Inferior parietal cortex (tissue), 1 donor: ENCODE measurements around the gene EXOC4.
"Not testable (repeated sequence)": the region's sequence is repeated elsewhere in the genome, so short reads cannot be mapped to it uniquely, and the experiment has no call there.

Experiments used
- DNase-seq: peaks from one replicate; pipeline ENCODE4 v3.0.0-alpha.2; 2016; ENCODE audit errors: extremely low spot score

The EXOC4 gene

DNA sequence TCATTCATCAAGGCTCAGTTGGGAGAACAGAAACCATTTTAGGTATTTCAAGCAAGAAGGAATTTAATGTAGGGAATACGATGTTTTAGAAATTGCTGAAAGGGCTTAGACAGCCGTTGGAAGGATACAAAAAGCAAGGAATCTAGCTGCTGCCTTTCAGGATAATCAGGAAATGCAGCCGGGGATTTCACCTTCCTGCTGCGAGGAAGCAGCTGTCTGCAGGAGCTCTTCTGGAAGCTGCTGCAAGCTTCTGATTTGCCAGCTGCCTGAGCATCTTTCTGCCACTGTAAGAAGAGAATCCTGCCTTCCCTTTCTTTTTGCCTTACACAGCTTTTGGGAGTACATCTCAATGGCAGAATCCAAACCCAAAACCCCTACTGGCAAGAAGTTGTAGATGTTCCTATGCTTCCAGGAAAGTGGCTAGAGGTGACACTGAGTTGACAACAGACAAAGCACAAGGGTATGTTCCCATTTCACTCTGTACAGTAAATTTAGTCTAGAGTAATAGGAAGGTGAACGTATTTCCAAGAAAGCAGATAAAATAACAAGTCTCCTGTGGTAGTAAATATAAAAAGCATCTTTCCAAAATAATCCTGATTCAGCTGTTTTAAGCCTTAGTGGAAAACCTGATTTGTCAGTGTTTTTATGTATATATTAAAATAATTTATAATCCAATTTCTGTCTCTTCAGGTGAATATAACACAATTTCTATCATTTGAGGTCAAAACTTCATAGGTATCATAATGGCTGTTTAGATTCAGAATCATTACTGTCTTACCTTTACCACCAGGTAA is 725.8 kb downstream of the EXOC4 start:
- no peak for DNase-seq

GRCh38 chr7:133980804-133981203 is 727.9 kb downstream of the EXOC4 start:
- no peak for DNase-seq

GRCh38 chr7:133983685-133984419 is 731.0 kb downstream of the EXOC4 start:
- no peak for DNase-seq

GRCh38 chr7:133985300-133985699 is 732.4 kb downstream of the EXOC4 start:
- no peak for DNase-seq

GRCh38 chr7:133987582-133987981 is 734.7 kb downstream of the EXOC4 start:
- DNase-seq: no peak

GRCh38 chr7:133993547-133993946 is 740.7 kb downstream of the EXOC4 start:
- DNase-seq: no peak

- not testable (repeated sequence) for DNase-seq
Observed at GRCh38 chr7:133994100-133994499, 741.2 kb downstream of the EXOC4 start.

DNA sequence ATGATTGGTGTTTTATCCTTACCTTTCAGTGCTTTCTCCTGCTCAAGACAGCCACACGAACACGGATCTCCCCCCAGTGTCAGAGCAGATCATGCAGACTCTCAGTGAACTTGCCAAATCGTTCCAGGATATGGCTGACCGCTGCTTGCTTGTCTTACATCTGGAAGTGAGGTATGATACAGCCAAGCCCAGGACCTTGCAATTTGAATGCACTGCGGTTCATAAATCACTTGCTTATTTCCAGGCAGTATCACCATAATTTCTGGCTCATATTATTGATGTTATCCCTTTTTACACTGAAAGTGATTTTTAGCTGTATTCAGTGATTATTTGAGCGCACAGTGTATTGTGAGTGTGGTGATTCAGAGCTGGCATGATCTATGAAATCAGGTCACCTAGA is 744.6 kb downstream of the EXOC4 start:
- DNase-seq: no peak

DNA sequence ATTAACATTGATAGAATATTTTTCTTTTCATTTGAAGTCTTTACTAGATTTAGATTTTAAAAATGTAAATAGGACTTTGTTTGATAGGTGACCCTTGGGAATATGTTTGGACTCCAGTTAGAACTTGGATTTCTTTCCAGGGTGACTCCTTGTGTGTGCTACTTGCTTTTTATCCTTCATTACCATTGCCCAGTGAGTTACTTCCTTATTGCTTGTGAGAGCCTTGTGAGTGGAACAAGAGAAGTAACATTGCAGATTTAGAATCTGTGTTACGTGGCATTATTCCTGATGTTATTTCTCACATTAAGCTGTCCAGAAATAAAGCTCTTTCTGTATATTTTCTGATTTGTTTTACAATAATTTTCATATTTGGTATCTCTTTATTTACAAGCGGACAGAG is 746.3 kb downstream of the EXOC4 start:
- DNase-seq: no peak

GRCh38 chr7:134004829-134005505 is 752.1 kb downstream of the EXOC4 start:
- DNase-seq: no peak

DNA sequence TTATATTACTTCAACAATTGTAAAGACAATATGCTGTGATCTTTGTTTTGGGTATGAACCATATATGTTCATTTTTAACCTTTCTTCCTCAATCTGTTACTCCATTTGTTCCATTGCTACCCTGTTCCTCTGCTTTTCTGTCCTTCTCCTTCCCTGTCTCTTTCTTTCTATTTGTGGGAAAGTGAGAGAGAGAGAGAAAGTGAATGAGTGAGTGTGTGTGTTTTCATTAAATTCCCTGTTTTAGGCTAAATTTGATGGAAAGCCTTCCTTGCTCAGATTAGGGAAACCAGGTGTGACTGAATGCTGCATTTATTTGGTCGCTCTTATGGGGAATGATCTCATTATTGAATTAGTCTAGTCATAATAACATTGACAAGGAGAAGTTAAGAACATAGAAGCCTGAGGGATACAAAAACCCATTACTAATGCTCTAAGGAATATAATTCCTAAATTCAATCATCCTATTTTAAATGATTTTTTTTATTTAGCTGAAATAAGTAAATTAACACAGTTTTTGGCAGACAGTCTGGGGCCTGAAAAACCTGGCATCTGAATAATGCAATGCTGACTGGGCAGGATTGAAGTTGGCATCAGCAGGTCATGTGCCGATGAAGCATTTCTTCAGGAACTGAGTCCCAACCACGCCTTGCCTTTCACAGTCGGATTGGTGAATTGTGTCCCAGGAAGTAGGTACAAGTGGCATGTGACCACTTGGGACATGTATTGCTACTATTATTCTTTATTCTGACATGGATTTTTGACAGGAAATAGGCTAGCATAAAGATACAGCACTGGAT is 756.6 kb downstream of the EXOC4 start:
- DNase-seq: no peak

DNA sequence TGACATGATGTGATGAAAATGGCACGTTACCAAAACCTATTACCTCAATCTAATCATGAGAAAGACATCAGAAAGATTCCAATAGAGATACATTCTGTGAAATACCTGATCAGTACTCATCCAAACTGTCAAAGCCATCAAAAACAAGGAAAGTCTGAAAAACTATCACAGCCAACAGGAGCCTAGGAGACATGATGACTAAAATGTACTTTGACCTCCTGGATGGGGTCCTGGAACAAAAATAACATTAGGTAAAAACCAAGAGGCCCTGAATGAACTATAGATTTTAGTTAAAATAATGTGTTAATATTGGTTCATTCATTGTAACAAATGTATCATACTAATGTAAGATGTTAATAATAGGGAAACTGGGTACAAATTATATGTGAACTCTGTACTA is 760.4 kb downstream of the EXOC4 start:
- no peak for DNase-seq

- no peak for DNase-seq
Observed at GRCh38 chr7:134014935-134015334, 762.1 kb downstream of the EXOC4 start.

- peak; percentile 68 for DNase-seq
Observed at GRCh38 chr7:134016223-134016941, 763.5 kb downstream of the EXOC4 start.

- no peak for DNase-seq
Observed at GRCh38 chr7:134016942-134017303, 764.0 kb downstream of the EXOC4 start.

DNA sequence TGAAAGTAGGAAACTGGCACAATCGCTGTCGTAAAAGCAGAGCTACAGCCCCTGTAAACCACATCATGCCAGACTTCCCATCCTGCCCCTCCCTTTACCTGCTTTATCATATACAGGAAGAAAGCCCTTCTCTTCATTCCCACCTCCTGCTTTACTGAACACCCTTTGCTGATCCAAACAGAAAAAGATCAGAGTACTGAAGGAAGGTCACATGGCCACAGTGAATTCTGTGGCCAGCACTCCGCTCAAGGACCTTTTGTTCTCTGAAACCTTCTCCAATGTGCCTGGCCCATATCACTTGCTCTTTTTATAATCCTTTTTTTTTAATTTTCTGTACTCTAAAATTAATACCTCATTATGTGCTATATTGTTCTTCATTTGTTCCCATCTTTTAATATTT is 765.4 kb downstream of the EXOC4 start:
- DNase-seq: peak; percentile 41

GRCh38 chr7:134019251-134019650 is 766.4 kb downstream of the EXOC4 start:
- no peak for DNase-seq

GRCh38 chr7:134021836-134022235 is 769.0 kb downstream of the EXOC4 start:
- no peak for DNase-seq

GRCh38 chr7:134022286-134022911 is 769.5 kb downstream of the EXOC4 start:
- no peak for DNase-seq

DNA sequence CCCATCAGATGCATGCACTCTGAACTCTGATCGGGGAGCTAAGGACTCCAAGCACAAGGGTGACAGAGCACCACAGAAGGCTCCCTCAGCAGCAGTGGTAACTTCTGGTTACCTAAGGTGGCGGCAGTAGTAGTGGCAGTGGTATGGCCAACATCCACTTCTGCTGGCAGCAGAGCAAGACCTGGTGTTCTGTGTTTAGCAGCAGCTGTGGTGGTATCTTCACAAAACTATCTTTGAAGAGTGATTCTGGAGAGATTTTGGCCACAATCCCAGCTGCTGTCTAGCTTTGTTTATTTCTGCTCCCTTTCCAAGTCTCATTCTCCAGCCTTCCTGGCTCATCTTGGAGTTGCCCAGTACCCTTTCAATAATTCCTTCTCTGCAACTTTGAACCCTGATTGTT is 771.9 kb downstream of the EXOC4 start:
- DNase-seq: no peak

- no peak for DNase-seq
Observed at GRCh38 chr7:134028853-134029252, 776.0 kb downstream of the EXOC4 start.
